Measurements from ENCODE around the gene MTUS2.
"Not testable (repeated sequence)": the region's sequence is repeated elsewhere in the genome, so short reads cannot be mapped to it uniquely, and the experiment has no call there.

MTUS2 gene

DNA sequence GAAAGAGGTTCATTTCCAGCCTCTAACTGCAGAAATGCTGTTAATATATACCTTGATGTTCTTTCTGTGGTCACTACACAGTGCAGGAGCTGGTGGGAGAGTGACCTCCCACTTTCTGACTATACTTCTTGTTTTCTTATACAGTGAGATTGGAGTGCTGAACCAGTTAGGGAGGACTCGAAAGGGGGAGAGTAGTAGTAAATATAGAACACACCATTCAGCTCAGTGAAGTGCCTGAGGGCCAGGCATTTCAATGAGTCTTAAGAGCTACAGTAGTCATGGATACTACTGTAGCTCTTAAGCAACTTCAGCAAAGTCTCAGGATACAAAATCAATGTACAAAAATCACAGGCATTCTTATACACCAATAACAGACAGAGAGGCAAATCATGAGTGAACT is 372.9 kb downstream of the MTUS2 start:
- H3K9ac ChIP-seq (ENCODE audit: low read depth, low read length): no peak overlapping the region
- H3K4me2 ChIP-seq (ENCODE audit: insufficient read depth, low read length): no peak overlapping the region
- H2AFZ ChIP-seq (ENCODE audit: low read depth, low read length): no peak overlapping the region
- H3K4me1 ChIP-seq (ENCODE audit: insufficient read depth, low read length): no peaks in the 10 kb centered on the region
- H3K27ac ChIP-seq (ENCODE audit: low read length): no peak overlapping the region
- ATAC-seq (ENCODE audit: insufficient read depth, low read depth) (no peak), DNase-seq (no peak)
- H3K9me3 ChIP-seq (ENCODE audit: insufficient read depth, low read length, severe bottlenecking): no peaks in the 10 kb centered on the region
- TF ChIP-seq EZH2 (IDR thresholded peaks at IDR 0.05; ENCODE audit: borderline replicate concordance, low read depth, low read length, severe bottlenecking): no peak
- TF ChIP-seq, protein P1, sequence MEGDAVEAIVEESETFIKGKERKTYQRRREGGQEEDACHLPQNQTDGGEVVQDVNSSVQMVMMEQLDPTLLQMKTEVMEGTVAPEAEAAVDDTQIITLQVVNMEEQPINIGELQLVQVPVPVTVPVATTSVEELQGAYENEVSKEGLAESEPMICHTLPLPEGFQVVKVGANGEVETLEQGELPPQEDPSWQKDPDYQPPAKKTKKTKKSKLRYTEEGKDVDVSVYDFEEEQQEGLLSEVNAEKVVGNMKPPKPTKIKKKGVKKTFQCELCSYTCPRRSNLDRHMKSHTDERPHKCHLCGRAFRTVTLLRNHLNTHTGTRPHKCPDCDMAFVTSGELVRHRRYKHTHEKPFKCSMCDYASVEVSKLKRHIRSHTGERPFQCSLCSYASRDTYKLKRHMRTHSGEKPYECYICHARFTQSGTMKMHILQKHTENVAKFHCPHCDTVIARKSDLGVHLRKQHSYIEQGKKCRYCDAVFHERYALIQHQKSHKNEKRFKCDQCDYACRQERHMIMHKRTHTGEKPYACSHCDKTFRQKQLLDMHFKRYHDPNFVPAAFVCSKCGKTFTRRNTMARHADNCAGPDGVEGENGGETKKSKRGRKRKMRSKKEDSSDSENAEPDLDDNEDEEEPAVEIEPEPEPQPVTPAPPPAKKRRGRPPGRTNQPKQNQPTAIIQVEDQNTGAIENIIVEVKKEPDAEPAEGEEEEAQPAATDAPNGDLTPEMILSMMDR (IDR thresholded peaks at IDR 0.05; ENCODE audit: borderline replicate concordance, extremely low read depth, low read length, poor library complexity, severe bottlenecking): no peak
- H3K4me3 ChIP-seq (ENCODE audit: low read depth in 1 of 2, low read length in 2 of 2): no peak overlapping the region
- H3K27me3 ChIP-seq (ENCODE audit: insufficient read depth, low read length, poor library complexity): no peaks in the 10 kb centered on the region
- no peaks in the 10 kb centered on the region for H4K20me1 ChIP-seq (ENCODE audit: insufficient read depth, low read length)
- H3K36me3 ChIP-seq (ENCODE audit: insufficient read depth, low read length): no peaks in the 10 kb centered on the region
- no peaks in the 10 kb centered on the region for H3K79me2 ChIP-seq (ENCODE audit: insufficient read depth, low read length)

DNA sequence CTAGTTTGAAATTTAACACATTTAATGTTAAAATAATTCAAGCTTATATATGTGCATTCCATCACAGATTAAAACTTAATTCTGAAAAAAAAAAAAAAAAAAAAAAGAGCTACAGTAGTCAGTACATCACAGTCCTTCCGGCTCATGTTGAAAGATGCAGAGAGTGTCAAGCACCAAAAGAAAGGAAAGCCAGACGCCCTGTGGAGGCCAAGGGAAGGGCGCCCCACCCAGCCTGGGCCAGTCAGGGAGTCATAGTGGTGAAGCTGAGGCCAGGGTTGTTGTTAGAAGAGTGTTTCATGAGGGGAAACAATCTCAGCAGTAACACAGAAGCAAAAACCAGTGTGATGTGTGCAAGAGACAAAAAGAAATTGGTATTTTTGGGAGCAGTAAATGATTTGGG is 375.3 kb downstream of the MTUS2 start:
- no peaks in the 10 kb centered on the region for H3K27me3 ChIP-seq (ENCODE audit: insufficient read depth, low read length, poor library complexity)
- no peak for TF ChIP-seq EZH2 (IDR thresholded peaks at IDR 0.05; ENCODE audit: borderline replicate concordance, low read depth, low read length, severe bottlenecking)
- TF ChIP-seq, protein P1 (IDR thresholded peaks at IDR 0.05; ENCODE audit: borderline replicate concordance, extremely low read depth, low read length, poor library complexity, severe bottlenecking): peak; percentile 44
- no peak overlapping the region for H3K4me2 ChIP-seq (ENCODE audit: insufficient read depth, low read length)
- H3K79me2 ChIP-seq (ENCODE audit: insufficient read depth, low read length): no peaks in the 10 kb centered on the region
- no peaks in the 10 kb centered on the region for H3K9me3 ChIP-seq (ENCODE audit: insufficient read depth, low read length, severe bottlenecking)
- H3K4me3 ChIP-seq (ENCODE audit: low read depth in 1 of 2, low read length in 2 of 2): no peak overlapping the region
- ATAC-seq (ENCODE audit: insufficient read depth, low read depth) (peak; percentile 65), DNase-seq (peak; percentile 30)
- peak overlapping the region; percentile 49; the same call in 1 of the 2 replicates for H2AFZ ChIP-seq (ENCODE audit: low read depth, low read length)
- H4K20me1 ChIP-seq (ENCODE audit: insufficient read depth, low read length): no peaks in the 10 kb centered on the region
- H3K4me1 ChIP-seq (ENCODE audit: insufficient read depth, low read length): no peaks in the 10 kb centered on the region
- H3K36me3 ChIP-seq (ENCODE audit: insufficient read depth, low read length): no peaks in the 10 kb centered on the region
- no peak overlapping the region for H3K9ac ChIP-seq (ENCODE audit: low read depth, low read length)
- H3K27ac ChIP-seq (ENCODE audit: low read length): no peak overlapping the region; the same call in 1 of the 2 replicates

- ATAC-seq (ENCODE audit: insufficient read depth, low read depth): no peak
- no peaks in the 10 kb centered on the region for H3K36me3 ChIP-seq (ENCODE audit: insufficient read depth, low read length)
- H3K79me2 ChIP-seq (ENCODE audit: insufficient read depth, low read length): no peaks in the 10 kb centered on the region
- no peaks in the 10 kb centered on the region for H4K20me1 ChIP-seq (ENCODE audit: insufficient read depth, low read length)
- no peaks in the 10 kb centered on the region for H3K27me3 ChIP-seq (ENCODE audit: insufficient read depth, low read length, poor library complexity)
- TF ChIP-seq, protein P1 (IDR thresholded peaks at IDR 0.05; ENCODE audit: borderline replicate concordance, extremely low read depth, low read length, poor library complexity, severe bottlenecking): no peak
- no peak for TF ChIP-seq EZH2 (IDR thresholded peaks at IDR 0.05; ENCODE audit: borderline replicate concordance, low read depth, low read length, severe bottlenecking)
- DNase-seq: no peak
- H3K9me3 ChIP-seq (ENCODE audit: insufficient read depth, low read length, severe bottlenecking): no peaks in the 10 kb centered on the region
- H3K4me3 ChIP-seq (ENCODE audit: low read depth in 1 of 2, low read length in 2 of 2): no peak overlapping the region
- no peaks in the 10 kb centered on the region for H3K4me1 ChIP-seq (ENCODE audit: insufficient read depth, low read length)
- H3K9ac ChIP-seq (ENCODE audit: low read depth, low read length): no peak overlapping the region
- H3K27ac ChIP-seq (ENCODE audit: low read length): no peak overlapping the region
- no peak overlapping the region for H2AFZ ChIP-seq (ENCODE audit: low read depth, low read length)
- H3K4me2 ChIP-seq (ENCODE audit: insufficient read depth, low read length): no peak overlapping the region
Observed at GRCh38 chr13:29196409-29197074, 376.4 kb downstream of the MTUS2 start.

GRCh38 chr13:29202753-29203152 is 382.6 kb downstream of the MTUS2 start:
- ATAC-seq (ENCODE audit: insufficient read depth, low read depth); H3K4me1 ChIP-seq (ENCODE audit: insufficient read depth, low read length); H3K27me3 ChIP-seq (ENCODE audit: insufficient read depth, low read length, poor library complexity); H3K9ac ChIP-seq (ENCODE audit: low read depth, low read length); H3K36me3 ChIP-seq (ENCODE audit: insufficient read depth, low read length); H4K20me1 ChIP-seq (ENCODE audit: insufficient read depth, low read length); H2AFZ ChIP-seq (ENCODE audit: low read depth, low read length); H3K4me3 ChIP-seq (ENCODE audit: low read depth in 1 of 2, low read length in 2 of 2); H3K79me2 ChIP-seq (ENCODE audit: insufficient read depth, low read length); H3K4me2 ChIP-seq (ENCODE audit: insufficient read depth, low read length); DNase-seq; H3K9me3 ChIP-seq (ENCODE audit: insufficient read depth, low read length, severe bottlenecking); H3K27ac ChIP-seq (ENCODE audit: low read length): not testable (repeated sequence)

All from DND-41 (cell line).